Smooth muscle cell (in vitro differentiated cells): ENCODE results near the gene DNAJC18. TPM values are rescaled to one million over a fixed set of nuclear protein-coding genes. Genes with fewer than 3 reads are reported as not detected.
"Not testable (repeated sequence)": the region's sequence is repeated elsewhere in the genome, so short reads cannot be mapped to it uniquely, and the experiment has no call there.

Source experiments
- DNase-seq: peaks from one replicate; lab custom pipeline; 2025; ENCODE audit not compliant: unreplicated experiment; lab: John Stamatoyannopoulos, UW
- H2AFZ ChIP-seq: fragments of 200-600 bp; sonication (generic); 2 replicates; pipeline ENCODE4 v1.6.0; 2016; ENCODE audit warnings: antibody characterized with exemption, low read depth, mild to moderate bottlenecking
- H3F3A ChIP-seq: fragments of 200-600 bp; sonication (generic); 2 replicates; pipeline ENCODE4 v1.6.0; 2017; ENCODE audit warnings: antibody characterized with exemption, low read depth
- H3K27ac ChIP-seq: fragments of 200-600 bp; sonication (generic); 2 replicates; pipeline ENCODE4 v1.5.1; 2016; ENCODE audit warnings: low read depth, mild to moderate bottlenecking
- H3K27me3 ChIP-seq: fragments of 200-600 bp; sonication (generic); 2 replicates; pipeline ENCODE4 v1.6.1; 2016; ENCODE audit warnings: low read depth, mild to moderate bottlenecking
- H3K36me3 ChIP-seq: fragments of 200-600 bp; sonication (generic); 2 replicates; pipeline ENCODE4 v1.5.1; 2016; ENCODE audit warnings: low read depth
- H3K4me1 ChIP-seq: fragments of 200-600 bp; sonication (generic); 2 replicates; pipeline ENCODE4 v1.5.1; 2016; ENCODE audit warnings: low read depth
- H3K4me2 ChIP-seq: fragments of 200-600 bp; sonication (generic); 2 replicates; pipeline ENCODE4 v1.6.0; 2016; ENCODE audit warnings: mild to moderate bottlenecking
- H3K4me3 ChIP-seq: fragments of 200-600 bp; sonication (generic); 2 replicates; pipeline ENCODE4 v1.5.1; 2016; ENCODE audit warnings: mild to moderate bottlenecking
- H3K79me2 ChIP-seq: fragments of 200-600 bp; sonication (generic); 2 replicates; pipeline ENCODE4 v1.6.0; 2016; ENCODE audit warnings: low read depth, mild to moderate bottlenecking
- H3K9ac ChIP-seq: fragments of 200-600 bp; sonication (generic); 2 replicates; pipeline ENCODE4 v1.6.0; 2016; ENCODE audit warnings: low read depth
- H3K9me3 ChIP-seq: fragments of 200-600 bp; sonication (generic); replicated peaks from 2 replicates; pipeline ENCODE4 v1.5.1; 2016; ENCODE audit warnings: low read depth
- H4K20me1 ChIP-seq: fragments of 200-600 bp; sonication (generic); 2 replicates; pipeline ENCODE4 v1.6.0; 2016; ENCODE audit warnings: low read depth
- CTCF ChIP-seq: fragments of 200-600 bp; sonication (generic); IDR thresholded peaks from 2 replicates; pipeline ENCODE4 v1.5.1; 2017; ENCODE audit warnings: borderline replicate concordance, mild to moderate bottlenecking, antibody characterized with exemption; ENCODE audit not compliant: insufficient read depth, poor library complexity, severe bottlenecking
- WGBS: methylation state at CpG from one replicate; pipeline ENCODE4 v1.1.7; 2016; ENCODE audit warnings: low lambda C conversion rate; 5-methylcytosine and 5-hydroxymethylcytosine counted together
- polyA plus RNA-seq: library from polyadenylated mRNA; unstranded; fragments of >200 nt; fragmentation: Nextera tagmentation; extraction: Ambion mirVana; gene quantifications from 2 replicates; pipeline ENCODE4 v1.2.1, GENCODE V29; 2016
- total RNA-seq: library from RNA; depleted of rRNA; stranded (reverse); fragments of >200 nt; gene quantifications from 2 replicates; pipeline ENCODE4 v1.2.3, GENCODE V29; 2014

Gene DNAJC18
- total and polyA plus RNA-seq, 2 experiments from 2014 or later, result 9.6 to 16.9 TPM

- Histone ChIP-seq H4K20me1 (peaks cover 18% of the 10 kb centered on the region), H3K4me2 (no peak overlapping the region), H3K36me3 (no peaks in the 10 kb centered on the region), H3K9ac (no peak overlapping the region), H3K27ac (no peak overlapping the region), H3K4me1 (peaks cover 4% of the 10 kb centered on the region), H3K79me2 (no peaks in the 10 kb centered on the region), H2AFZ (no peak overlapping the region), H3K9me3 (no peaks in the 10 kb centered on the region), H3F3A (no peaks in the 10 kb centered on the region), H3K27me3 (no peaks in the 10 kb centered on the region), H3K4me3 (no peak overlapping the region)
- DNase-seq, result no peak
- 82% methylated on average over 10 of the region's 10 CpGs for WGBS
- TF ChIP-seq CTCF, result no peak
Observed at GRCh38 chr5:139387611-139388197, 51.6 kb downstream of the DNAJC18 start.

GRCh38 chr5:139386956-139387355, 52.4 kb downstream of the DNAJC18 start:
- H3K4me3 ChIP-seq, H3K4me2 ChIP-seq, H3K27me3 ChIP-seq, H3K9me3 ChIP-seq, H2AFZ ChIP-seq, H3K79me2 ChIP-seq, H3K27ac ChIP-seq, H3K9ac ChIP-seq, DNase-seq, H3F3A ChIP-seq, H3K36me3 ChIP-seq, H3K4me1 ChIP-seq: not testable (repeated sequence)
- 99% methylated on average over 10 of the region's 10 CpGs for WGBS
- H4K20me1 ChIP-seq, result peaks cover 10% of the 10 kb centered on the region

DNA sequence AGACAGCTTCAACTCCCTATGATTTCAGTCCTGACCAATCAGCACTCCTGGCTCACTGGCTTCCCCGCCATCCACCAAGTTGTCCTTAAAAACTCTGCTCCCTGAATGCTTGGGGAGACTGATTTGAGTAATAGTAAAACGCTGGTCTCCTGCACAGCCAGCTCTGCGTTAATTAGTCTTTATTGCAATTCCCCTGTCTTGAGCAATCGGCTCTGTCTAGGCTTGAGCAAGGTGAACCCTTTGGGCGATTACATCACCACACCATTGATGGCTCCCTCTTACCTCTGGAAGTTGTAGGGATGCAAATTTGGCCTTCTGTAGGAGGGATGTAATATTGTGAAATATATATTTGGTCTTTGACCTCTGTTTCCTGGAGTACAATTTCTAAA, 53.3 kb downstream of the DNAJC18 start:
- DNase-seq, result no peak
- no peaks in the 10 kb centered on the region for H3F3A ChIP-seq
- no peak overlapping the region for H3K4me2 ChIP-seq
- H3K9ac ChIP-seq, result no peak overlapping the region
- H3K4me3 ChIP-seq, result no peak overlapping the region
- H3K9me3 ChIP-seq, result no peaks in the 10 kb centered on the region
- WGBS, result 76% methylated on average over 5 of the region's 5 CpGs
- no peak overlapping the region for H3K27ac ChIP-seq
- no peak overlapping the region for H2AFZ ChIP-seq
- H4K20me1 ChIP-seq, result peaks cover 3% of the 10 kb centered on the region
- no peaks in the 10 kb centered on the region for H3K79me2 ChIP-seq
- no peaks in the 10 kb centered on the region for H3K27me3 ChIP-seq
- TF ChIP-seq CTCF, result no peak
- peaks cover 3% of the 10 kb centered on the region for H3K4me1 ChIP-seq
- H3K36me3 ChIP-seq, result no peaks in the 10 kb centered on the region

- H3K4me3 ChIP-seq, result no peak overlapping the region
- no peaks in the 10 kb centered on the region for H3K79me2 ChIP-seq
- no peak for DNase-seq
- H3K4me2 ChIP-seq, result no peak overlapping the region
- no peaks in the 10 kb centered on the region for H3K27me3 ChIP-seq
- peaks cover 3% of the 10 kb centered on the region for H3K4me1 ChIP-seq
- H3K27ac ChIP-seq, result no peak overlapping the region
- no peaks in the 10 kb centered on the region for H3K36me3 ChIP-seq
- no peaks in the 10 kb centered on the region for H3F3A ChIP-seq
- 81% methylated on average over 8 of the region's 8 CpGs for WGBS
- H3K9me3 ChIP-seq, result no peaks in the 10 kb centered on the region
- no peak overlapping the region for H3K9ac ChIP-seq
- no peak overlapping the region for H2AFZ ChIP-seq
- no peaks in the 10 kb centered on the region for H4K20me1 ChIP-seq
- TF ChIP-seq CTCF, result no peak
Observed at GRCh38 chr5:139385061-139386049, 54.0 kb downstream of the DNAJC18 start.
